AG09319 (cell line): ENCODE results near the gene UBE4A.

Experiments
- DNase-seq: peaks from one replicate; pipeline ENCODE4 v3.0.0-alpha.2; 2010; ENCODE audit warnings: low read depth; ENCODE audit errors: extremely low read depth
- CTCF ChIP-seq: IDR thresholded peaks from 2 replicates; pipeline ENCODE4 v1.5.1; 2011; ENCODE audit warnings: low read depth, mild to moderate bottlenecking, inconsistent platforms, low read length, moderate library complexity

UBE4A gene

GRCh38 chr11:118441770-118442275 is 82.4 kb downstream of the UBE4A start:
- TF ChIP-seq CTCF: no peak
- DNase-seq: no peak

- no peak for DNase-seq
- TF ChIP-seq CTCF: no peak
Observed at GRCh38 chr11:118442301-118442700, 82.9 kb downstream of the UBE4A start.

GRCh38 chr11:118442908-118443589 is 83.6 kb downstream of the UBE4A start:
- no peak for DNase-seq
- TF ChIP-seq CTCF: no peak

GRCh38 chr11:118443590-118444218 is 84.3 kb downstream of the UBE4A start:
- DNase-seq: no peak
- TF ChIP-seq CTCF: no peak

GRCh38 chr11:118447423-118447822 is 88.0 kb downstream of the UBE4A start:
- no peak for DNase-seq
- no peak for TF ChIP-seq CTCF

DNA sequence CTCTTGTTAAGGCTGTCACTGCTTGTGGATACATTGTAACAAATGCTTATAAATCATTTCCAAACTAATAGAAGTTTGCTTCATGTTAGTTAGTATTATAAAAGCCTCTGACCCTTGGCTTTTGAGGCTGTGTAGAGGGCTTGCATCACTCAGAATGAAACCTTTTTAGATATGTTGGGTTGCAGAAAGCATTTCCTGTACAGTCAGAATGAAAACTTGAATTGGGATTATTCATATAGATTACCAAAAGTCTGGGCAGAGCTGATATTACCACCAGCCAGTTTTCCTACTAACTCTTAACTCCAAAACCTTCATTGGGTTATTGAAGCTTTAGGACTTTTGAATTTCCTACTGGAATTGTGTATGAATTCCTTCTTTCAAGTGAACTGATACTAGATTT is 88.9 kb downstream of the UBE4A start:
- DNase-seq: no peak
- TF ChIP-seq CTCF: no peak
